HG02840 (cell line): ENCODE data around the gene GTF3C2.
"Not testable (repeated sequence)": the region's sequence is repeated elsewhere in the genome, so short reads cannot be mapped to it uniquely, and the experiment has no call there.

ENCODE experiments used
- ATAC-seq: cut with Tn5 transposase; IDR thresholded peaks from one replicate; pipeline ENCODE4 v1.9.1; 2021; ENCODE audit warnings: mild to moderate bottlenecking, moderate library complexity, moderate number of reproducible peaks; ENCODE audit not compliant: unreplicated experiment, low FRiP score

The GTF3C2 gene

DNA sequence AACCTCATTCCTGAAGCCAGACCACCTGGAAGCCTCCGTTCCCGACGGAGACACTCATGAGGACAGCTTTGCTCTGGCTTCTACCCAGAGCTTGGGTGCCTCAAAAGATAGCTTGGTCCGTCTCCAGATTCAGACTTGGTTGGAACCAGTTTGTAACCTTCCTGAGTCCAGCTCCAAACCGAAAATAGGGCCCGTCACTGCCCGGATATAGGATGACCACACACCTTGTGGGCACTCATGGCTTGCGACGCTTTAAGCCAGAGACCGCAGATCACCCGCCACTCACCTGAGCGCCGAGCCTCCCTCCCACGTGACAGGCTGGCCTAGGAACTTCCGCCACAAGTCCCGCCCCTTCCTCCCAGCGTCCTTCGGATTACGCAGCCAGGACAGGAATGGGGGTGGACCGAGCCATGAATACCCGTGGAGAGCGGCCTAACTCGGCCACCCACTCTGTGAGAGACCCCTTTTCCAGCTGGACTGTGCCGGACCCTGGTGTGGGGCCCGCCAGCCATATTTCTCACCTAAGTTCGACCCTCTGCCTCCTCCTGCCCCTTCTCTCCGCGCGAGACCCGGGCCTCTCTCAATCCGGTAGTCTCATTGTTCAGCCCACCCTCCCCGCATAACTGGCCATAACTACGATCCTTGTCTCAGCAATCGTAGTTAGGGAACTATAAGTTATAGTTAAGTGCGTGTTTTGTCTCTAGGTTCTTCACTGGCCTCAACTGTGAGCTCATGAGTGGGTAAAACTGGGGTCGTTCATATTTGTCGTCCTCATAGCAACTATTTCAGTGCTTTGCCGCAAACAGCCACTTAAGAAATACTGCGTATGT is 33.6 kb downstream of the GTF3C2 start, which contains the start of gene MPV17:
Gene MPV17 (minus strand): TSS at position 332 of the 830 bp plus-strand sequence. CDS start 580 bp downstream, outside the sequence.
- peak; percentile 88 for ATAC-seq

DNA sequence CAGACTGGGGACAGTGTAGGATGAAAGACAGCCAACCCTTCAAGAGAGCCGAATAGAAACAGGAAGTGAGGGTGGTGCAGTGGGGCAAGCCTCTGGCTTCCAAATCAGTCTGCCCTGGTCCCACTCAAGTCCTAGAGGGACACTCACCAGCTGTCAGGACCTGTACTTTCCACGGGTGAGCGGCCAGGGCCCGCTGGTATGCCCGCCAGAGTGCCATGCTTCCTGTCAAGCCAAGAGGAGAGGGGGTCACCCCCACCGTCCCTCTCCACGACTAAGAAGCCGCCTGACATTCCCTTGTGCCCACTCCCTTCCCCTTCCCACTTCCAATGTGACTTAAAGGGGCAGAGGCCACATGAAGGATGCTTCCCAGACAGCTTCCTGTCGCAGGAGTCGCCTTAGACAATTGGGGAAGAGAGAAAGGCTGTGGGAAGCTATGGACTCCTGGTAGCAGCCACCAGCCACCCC is 34.2 kb downstream of the GTF3C2 start:
- no peak for ATAC-seq

DNA sequence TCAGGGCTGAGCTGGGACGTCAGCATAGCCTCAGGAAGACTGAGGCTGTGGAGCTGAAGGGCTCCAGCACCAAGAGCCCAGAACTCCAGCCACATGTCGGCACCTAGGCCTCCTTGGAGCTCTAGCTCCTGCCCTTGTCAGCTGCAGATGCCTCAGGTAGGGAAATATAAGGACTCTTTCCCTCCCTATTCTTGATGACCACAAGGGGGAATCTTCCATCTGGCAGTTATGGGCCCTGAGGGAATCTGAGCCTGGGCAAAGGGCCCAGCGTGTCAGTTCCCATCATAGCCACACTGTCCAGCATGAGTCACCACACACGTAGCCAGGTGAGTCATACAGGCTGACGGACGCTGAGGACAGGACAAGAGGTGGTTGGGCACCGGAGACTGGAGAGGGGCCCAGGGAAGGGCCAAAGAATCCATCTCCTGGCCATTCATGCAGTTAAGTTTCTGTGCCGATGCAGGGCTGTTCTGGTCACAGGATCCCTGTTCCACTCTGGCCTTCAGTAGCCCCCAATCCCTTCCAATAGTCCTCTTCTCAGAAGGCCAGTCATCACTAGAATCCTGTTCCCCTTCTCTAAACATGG is 35.5 kb downstream of the GTF3C2 start:
- ATAC-seq: no peak

DNA sequence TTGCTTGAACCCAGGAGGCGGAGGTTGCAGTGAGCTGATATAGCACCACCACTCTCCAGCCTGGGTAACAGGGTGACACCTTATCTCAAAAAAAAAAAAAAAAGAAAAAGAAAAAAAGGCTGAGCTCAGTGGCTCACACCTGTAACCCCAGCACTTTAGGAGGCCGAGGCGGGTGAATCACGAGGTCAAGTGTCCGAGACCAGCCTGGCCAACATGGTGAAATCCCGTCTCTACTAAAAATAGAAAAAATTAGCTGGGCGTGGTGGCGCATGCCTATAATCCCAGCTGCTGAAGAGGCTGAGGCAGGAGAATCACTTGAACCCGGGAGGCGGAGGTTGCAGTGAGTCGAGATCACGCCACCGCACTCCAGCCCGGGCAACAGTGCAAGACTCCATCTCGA is 36.7 kb downstream of the GTF3C2 start:
- not testable (repeated sequence) for ATAC-seq

DNA sequence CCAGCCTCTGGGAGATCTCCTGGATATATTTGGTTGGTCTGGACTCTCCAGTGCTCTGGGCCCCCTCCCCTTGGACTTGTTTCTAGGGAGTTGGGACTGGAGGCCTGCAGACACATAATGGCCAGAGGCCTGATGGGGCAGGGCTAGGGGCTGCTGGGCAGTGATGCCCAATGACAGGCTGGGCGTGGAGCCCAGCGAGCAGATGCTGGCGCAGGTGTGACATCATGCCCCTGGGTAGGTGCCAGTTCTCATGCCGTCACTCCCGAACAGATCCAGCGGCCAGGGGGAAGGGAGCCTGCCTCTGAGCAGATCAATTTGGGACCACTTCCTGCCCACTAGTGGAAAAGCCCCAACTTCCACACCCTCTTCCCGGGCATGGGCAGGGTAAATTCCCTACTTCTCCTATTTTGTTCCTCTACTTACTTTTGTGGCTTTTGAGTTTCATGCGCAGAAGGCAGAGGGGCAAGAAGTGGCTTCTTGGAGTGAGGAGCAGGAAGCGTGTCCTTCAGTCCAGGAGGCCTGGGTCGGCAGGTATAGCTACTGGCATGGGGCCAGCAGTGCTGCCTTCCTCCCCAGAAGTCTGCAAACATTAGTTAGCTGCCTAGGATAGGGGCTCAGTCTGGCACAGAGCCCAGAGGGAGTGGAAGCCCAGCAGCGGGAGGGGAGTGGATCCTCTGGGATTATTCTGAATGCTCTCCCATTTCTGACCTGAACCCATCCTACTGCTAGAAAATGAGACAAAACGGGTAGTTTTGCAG is 39.7 kb downstream of the GTF3C2 start:
- no peak for ATAC-seq

DNA sequence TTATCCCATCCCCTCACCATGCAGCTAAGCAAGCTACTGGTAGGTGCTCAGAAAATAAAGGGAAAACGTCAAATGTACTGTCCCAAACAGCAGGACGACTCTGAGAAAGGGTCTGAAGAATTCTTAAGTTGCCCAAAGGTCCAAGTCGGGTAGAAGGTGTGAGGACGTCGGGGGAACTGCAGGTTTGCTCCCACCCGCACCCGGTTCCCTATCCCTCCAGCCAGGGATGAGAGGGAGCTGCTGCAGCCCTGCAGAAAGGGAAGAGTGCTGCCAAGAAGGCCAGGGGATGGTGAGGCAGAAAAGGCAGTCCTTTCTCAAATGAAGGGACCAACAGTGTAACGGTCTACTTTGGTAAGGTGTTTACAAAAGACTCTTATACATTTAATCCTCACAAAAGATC is 41.4 kb downstream of the GTF3C2 start:
- ATAC-seq: no peak

DNA sequence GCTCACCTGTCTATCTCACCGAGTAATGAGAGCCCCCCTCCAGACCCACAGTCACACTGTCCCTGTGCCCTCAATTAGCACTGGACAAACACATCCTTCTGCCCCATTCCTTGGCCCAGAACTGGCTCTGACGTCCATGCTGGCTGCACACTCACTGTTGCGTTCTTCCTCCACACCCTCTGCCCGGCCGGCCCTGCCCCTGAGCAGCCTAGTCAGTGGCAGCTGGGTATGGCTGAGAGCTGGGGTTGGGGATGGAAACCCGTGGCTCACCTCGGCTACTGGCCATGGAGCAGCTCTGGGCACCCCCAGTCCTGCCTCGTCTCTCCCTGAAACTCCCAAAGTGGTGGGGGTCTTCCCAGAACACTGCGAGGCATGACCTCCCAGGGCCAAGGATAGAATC is 41.9 kb downstream of the GTF3C2 start:
- ATAC-seq: no peak

DNA sequence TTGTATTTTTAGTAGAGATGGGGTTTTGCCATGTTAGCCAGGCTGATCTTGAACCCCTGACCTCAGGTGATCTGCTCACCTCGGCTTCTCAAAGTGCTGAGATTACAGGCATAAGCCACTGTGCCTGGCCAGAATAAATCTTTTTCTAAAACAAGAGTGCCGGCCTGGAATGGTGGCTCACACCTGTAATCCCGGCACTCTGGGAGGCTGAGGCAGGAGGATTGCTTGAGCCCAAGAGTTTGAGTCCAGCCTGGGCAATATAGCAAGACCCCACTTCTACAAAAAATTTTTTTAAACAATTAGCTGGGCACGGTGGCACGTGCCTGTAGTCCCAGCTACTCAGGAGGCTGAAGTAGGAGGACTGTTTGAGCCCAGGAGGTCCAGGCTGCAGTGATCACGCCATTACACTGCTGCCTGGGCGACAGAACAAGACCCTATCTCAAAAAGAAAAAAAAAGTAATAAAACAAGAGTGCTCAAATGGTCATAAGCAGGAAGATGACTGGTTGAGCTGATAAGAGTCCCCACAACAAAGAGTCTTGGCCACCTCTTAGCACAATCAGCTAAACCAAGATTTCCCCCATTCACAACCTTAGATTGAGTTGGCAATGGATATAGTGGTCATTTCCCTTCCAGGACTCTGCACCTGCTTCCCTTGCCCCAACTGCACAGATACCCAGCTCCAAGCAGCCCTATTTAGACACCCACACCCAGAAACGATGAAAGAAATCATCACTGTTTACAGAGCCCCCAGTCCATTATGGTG is 42.5 kb downstream of the GTF3C2 start:
- ATAC-seq: no peak

DNA sequence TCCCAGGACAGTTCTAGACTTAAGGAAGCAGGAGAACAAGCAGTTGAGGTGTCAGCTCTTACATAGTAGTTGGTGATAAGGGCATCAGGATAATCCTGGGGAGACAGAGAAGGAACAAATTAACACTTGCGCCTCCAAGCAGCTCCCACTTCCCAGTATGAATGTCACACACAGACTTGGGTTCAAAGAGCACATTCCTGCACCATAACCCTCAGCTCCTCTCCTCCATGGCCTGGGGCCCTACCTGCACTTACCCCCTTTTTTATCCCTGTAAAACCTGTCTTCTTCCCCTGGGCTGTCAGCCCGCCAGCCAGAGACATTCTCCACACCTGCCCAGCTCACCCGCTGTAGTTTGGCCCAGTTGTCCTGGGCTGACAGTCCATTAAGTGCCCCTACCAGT is 44.4 kb downstream of the GTF3C2 start:
- ATAC-seq: no peak

DNA sequence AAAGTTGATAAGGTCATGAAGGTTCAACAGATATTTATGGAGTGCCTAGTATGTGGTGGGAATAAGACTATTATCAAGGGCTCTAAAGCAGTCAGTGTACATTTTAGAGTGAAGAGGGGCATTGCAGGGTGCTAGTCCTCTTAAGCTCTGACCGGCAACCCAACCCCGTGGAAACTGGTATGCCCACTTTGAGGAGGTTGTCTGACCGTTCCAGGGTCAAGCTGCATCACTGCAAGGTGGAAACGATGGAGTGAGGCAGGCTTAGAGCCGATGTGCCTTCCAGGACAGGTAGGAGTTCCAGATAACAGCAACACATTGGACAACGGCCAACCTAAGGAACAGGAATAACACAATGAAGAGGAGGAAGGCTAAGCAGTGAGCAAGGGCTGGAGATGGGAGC is 46.9 kb downstream of the GTF3C2 start:
- no peak for ATAC-seq

DNA sequence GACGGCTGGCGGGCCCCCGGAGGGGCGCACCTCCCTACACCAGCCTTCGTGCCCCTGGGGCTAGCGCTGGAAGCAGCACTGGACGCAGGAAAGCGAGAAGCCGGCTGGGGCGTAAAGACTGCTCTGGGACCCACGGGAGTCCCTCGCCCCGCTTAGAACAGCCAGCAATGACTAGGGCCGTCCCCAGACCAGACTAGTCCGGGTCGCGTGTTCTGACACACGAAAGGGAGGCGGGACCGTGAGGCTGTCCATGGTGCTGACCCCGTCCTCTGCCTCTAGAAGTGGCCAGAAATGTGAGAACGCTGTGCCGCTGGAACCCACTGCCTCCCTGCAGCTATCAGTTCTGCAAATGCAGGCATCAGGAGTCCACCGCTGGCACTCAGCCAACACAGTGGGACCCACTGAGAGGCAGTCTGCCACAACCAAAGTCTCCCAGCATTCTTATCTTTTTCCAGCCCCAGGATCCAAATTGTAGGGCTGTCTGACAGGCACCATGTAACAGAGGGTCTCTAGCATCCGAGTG is 48.1 kb downstream of the GTF3C2 start, which contains the start of gene UCN:
Gene UCN (minus strand): TSS at position 87 of the 523 bp plus-strand sequence. CDS start 550 bp downstream, outside the sequence.
- no peak for ATAC-seq

DNA sequence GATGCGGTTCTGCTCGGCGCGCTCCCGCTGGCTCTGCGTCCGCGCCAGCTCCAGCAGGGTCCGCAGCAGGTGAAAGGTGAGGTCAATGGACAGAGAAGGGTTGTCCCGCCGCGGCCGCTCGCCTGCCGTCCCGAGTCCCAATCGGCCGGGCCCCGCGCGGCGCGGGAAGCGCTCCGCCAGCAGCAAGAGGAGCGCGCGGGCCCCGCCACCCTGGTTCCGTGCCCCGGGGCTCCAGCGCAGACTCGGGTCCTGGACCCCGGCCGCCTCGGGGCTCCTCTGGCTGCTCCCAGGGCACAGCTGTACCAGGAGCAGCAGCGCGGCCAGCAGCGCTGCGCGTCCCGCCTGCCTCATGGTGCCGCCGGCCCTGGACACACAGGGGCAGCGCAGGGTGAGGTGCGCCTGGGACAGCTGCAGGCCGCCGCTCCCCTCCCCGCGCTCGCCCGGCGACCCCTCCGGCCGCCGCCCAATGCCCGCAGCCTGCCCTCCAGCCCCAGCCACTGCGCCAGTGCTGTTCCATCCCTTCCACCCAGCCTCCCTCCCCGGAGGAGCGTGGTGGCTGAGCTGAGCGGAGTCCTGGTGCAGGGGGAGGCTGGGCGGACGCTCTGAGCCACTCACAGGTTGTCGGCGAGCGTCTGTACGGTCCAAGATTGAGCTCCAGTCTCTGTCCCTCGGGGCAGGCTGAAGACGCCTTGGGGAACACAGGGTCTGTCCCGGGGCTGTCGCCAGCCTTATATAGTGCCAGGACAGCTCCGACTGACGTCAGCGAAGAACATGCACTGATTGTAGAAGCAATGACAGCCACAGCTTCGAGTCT is 48.8 kb downstream of the GTF3C2 start:
- ATAC-seq: no peak

DNA sequence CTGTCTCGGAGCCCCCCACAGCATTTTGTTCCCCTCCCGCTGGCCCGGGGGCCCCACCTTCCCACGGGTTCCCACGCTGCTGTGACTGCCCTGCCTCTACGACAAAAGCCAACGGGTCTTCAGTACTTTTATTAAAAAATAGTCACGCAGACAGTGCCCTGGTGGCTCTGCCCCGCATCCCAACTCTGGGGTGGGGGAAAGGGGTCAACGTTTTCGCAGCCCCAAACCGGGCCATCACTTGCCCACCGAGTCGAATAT is 49.3 kb downstream of the GTF3C2 start:
- no peak for ATAC-seq

DNA sequence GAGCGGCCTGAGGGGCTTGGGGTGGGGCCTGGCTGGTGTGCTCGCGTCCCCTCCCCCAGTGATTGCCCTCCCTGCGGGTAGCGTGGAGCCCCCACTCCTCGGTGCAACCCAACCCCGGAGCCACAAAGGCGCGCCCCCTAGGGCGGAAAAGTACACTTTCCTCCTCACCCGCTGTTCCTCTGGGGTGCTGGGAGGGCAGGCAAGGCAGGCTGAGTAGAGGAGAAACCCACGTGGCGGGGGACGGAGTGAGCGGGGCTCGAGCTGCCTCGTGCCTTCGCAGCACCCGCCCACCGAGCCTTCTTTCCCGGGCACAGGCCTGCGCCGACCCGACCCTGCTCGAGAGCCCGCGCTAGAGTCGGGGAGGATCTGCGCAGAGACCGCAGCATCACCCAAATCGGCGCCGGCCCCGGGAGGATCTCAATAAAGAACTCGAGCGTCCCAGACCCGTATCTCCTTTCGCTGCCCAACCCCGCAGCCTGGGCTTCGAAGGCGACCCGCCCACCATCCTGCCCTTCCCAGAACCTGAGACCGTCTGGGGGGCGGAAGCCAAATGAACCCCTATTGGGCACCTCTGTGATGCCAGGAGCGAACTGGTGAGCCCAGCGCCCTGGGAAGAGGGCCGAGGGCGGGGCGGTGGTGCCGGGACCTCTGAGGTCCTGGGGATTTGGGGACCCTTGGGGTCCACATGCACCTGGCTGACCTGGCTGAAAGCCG is 49.8 kb downstream of the GTF3C2 start:
- ATAC-seq: no peak

DNA sequence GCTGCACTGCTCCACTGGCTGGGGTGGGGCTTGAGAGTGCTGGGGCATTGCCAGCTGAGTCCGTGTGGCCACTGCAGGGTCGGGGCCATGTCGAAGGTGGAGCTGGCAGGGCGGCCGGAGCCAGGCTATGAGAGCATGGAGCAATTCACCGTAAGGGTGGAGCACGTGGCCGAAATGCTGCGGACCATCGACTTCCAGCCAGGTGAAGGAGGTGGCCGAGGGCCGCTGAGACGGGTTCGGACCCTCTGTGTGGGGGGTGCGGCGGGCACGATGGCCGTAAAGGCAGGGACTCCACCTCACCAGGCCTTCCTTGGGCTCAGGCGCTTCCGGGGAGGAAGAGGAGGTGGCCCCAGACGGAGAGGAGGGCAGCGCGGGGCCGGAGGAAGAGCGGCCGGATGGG is 50.4 kb downstream of the GTF3C2 start:
- no peak for ATAC-seq

DNA sequence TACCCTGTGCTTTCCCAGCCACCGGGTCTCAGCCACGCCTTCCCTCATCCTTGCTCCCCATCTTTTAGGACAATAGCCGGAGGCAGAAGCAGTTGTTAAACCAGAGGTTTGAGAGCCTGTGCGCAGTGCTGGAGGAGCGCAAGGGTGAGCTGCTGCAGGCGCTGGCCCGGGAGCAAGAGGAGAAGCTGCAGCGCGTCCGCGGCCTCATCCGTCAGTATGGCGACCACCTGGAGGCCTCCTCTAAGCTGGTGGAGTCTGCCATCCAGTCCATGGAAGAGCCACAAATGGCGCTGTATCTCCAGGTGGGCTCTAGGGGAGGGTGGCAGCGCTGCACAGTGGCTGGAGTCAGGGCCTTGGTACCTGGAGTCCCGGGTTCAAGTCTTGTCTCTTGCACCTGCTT is 51.0 kb downstream of the GTF3C2 start:
- ATAC-seq: no peak

DNA sequence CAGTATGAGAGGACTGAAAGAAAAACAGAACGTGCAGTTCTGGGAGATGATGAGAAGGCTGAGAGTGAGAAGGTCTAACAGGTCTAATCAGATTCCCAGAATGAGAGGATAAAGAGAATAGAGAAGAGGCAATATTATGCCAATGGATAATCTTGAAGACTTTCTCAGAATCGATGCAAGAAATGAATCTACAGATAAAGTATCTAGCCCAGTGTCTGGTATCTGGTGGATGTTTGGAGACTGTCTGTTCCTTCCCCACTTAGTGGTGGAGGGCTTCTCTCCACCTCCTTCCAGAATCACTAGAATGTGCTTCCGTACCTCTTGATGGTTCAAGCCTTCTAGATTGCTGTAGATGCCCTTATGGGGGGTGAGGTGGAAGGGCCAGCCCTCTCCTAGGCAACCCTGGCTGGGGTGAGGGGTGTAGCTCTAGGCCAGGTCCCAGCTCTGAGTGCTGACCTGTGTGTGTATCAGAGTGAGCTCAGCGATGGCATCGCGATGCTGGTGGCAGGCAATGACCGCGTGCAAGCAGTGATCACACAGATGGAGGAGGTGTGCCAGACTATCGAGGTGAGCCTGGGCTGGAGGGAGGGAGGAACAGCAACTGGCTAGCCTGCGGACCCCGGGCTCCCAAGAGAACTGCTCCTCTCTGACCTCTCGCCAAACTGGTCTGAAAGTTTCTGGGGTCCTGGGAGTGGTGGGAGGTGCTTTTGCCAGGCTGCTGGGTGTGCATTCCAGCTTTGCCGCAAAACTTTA is 51.9 kb downstream of the GTF3C2 start:
- no peak for ATAC-seq
